Breast epithelium (tissue), 4 donors: ENCODE results near the gene GNAQ. TPM values are rescaled to one million over a fixed set of nuclear protein-coding genes. Genes with fewer than 3 reads are reported as not detected.

Experiments
- DNase-seq, 2 donors: peaks; one replicate each; pipeline ENCODE4 v3.0.0-alpha.2; 2019; ENCODE audit warnings: low spot score in 2 of 2
- H3K27ac ChIP-seq, 2 donors: fragments of 200-600 bp; sonication (generic) in 1 of 2; one replicate each; pipeline ENCODE4 v1.5.1; 2016 to 2019; ENCODE audit warnings: mild to moderate bottlenecking in 1 of 2
- H3K27me3 ChIP-seq, 2 donors: fragments of 200-600 bp; sonication (generic) in 1 of 2; one replicate each; pipeline versions ENCODE4 v1.5.1 to v1.6.0; 2017 to 2019; ENCODE audit warnings: control low read depth in 1 of 2, mild to moderate bottlenecking in 1 of 2
- H3K36me3 ChIP-seq: fragments of 200-600 bp; one replicate; pipeline ENCODE4 v1.5.1; 2019
- H3K4me1 ChIP-seq, 2 donors: fragments of 200-600 bp; sonication (generic); one replicate each; pipeline ENCODE4 v1.5.1; 2016 to 2019; ENCODE audit warnings: control low read depth in 1 of 2
- H3K4me3 ChIP-seq, 3 donors: fragments of 200-600 bp; sonication (generic); 1 replicate in 2 of 3; 2 replicates in 1 of 3; pipeline ENCODE4 v1.5.1; 2016 to 2019; ENCODE audit warnings: mild to moderate bottlenecking in 3 of 3, moderate library complexity in 2 of 3
- H3K9me3 ChIP-seq, 2 donors: fragments of 200-600 bp; sonication (generic) in 1 of 2; one replicate each; pipeline ENCODE4 v1.5.1; 2016 to 2019; ENCODE audit warnings: control low read depth in 1 of 2
- CTCF ChIP-seq, 3 donors: fragments of 450-650 bp; IDR thresholded peaks; one replicate each; pipeline ENCODE4 v1.5.1; 2016 to 2017; ENCODE audit warnings: antibody characterized with exemption in 3 of 3, mild to moderate bottlenecking in 3 of 3, moderate library complexity in 3 of 3
- POLR2A ChIP-seq: fragments of 450-650 bp; IDR thresholded peaks from one replicate; pipeline ENCODE4 v1.6.1; 2016; ENCODE audit warnings: antibody characterized with exemption, mild to moderate bottlenecking, moderate library complexity
- POLR2AphosphoS5 ChIP-seq, 3 donors: sonication (generic); formaldehyde crosslinking; IDR thresholded peaks; one replicate each; pipeline ENCODE4 v1.6.1; 2017; ENCODE audit warnings: antibody characterized with exemption in 3 of 3
- intact Hi-C: fragments of 100-400 bp; cut with DNase I; formaldehyde crosslinking; loops from one replicate; pipeline ENCODE4 v1.15.1; 2023; ENCODE audit warnings: low total_unique reads
- total RNA-seq, 3 donors: library from RNA; depleted of rRNA; stranded (reverse); fragments of >200 nt; gene quantifications; one replicate each; pipeline ENCODE4 v1.1.0, GENCODE V29; 2016

The GNAQ gene
- total RNA-seq, 3 donors from 2014 or later = 39.0 to 49.3 (median 47.2) TPM

GRCh38 chr9:77857513-77858259, 173.9 kb downstream of the GNAQ start:
- intact Hi-C loops = no loop called here
- no peak overlapping the region for H3K27ac ChIP-seq

GRCh38 chr9:77856615-77857014, 175.0 kb downstream of the GNAQ start:
- TF ChIP-seq POLR2AphosphoS5 (IDR thresholded peaks at IDR 0.05) (no peak), POLR2A (no peak), CTCF (IDR thresholded peaks at IDR 0.05) (no peak)
- Histone ChIP-seq H3K27ac (no peak overlapping the region), H3K4me3 (no peak overlapping the region), H3K36me3 (no peaks in the 10 kb centered on the region), H3K9me3 (no peaks in the 10 kb centered on the region), H3K4me1 (no peaks in the 10 kb centered on the region), H3K27me3 (no peaks in the 10 kb centered on the region)
- intact Hi-C loops = no loop called here
- no peak for DNase-seq

More at GRCh38 chr9:77857513-77858259, 173.9 kb downstream of the GNAQ start:
- H3K9me3 ChIP-seq = no peaks in the 10 kb centered on the region
- H3K4me3 ChIP-seq = no peak overlapping the region
- no peaks in the 10 kb centered on the region for H3K27me3 ChIP-seq
- H3K4me1 ChIP-seq = no peaks in the 10 kb centered on the region
- H3K36me3 ChIP-seq = no peaks in the 10 kb centered on the region
- TF ChIP-seq POLR2A (no peak), CTCF (IDR thresholded peaks at IDR 0.05) (no peak)
- no peak for DNase-seq

- Histone ChIP-seq H3K36me3 (no peaks in the 10 kb centered on the region), H3K27ac (no peak overlapping the region), H3K4me3 (no peak overlapping the region), H3K27me3 (no peaks in the 10 kb centered on the region), H3K4me1 (no peaks in the 10 kb centered on the region), H3K9me3 (no peaks in the 10 kb centered on the region)
- intact Hi-C loops = no loop called here
- no peak for TF ChIP-seq POLR2A
- TF ChIP-seq CTCF (IDR thresholded peaks at IDR 0.05) = no peak
- no peak for TF ChIP-seq POLR2AphosphoS5 (IDR thresholded peaks at IDR 0.05)
- DNase-seq = no peak
Observed at GRCh38 chr9:77854916-77855311, 176.7 kb downstream of the GNAQ start.

- Histone ChIP-seq H3K36me3 (no peaks in the 10 kb centered on the region), H3K4me3 (no peak overlapping the region), H3K27ac (no peak overlapping the region), H3K9me3 (no peaks in the 10 kb centered on the region), H3K4me1 (no peaks in the 10 kb centered on the region), H3K27me3 (no peaks in the 10 kb centered on the region)
- TF ChIP-seq POLR2A = no peak
- no peak for TF ChIP-seq POLR2AphosphoS5 (IDR thresholded peaks at IDR 0.05)
- TF ChIP-seq CTCF (IDR thresholded peaks at IDR 0.05) = no peak
- intact Hi-C loops = no loop called here
- DNase-seq = no peak
Observed at GRCh38 chr9:77854258-77854915, 177.2 kb downstream of the GNAQ start.

GRCh38 chr9:77853716-77854115, 177.9 kb downstream of the GNAQ start:
- intact Hi-C loops = no loop called here
- H3K4me1 ChIP-seq = no peaks in the 10 kb centered on the region
- no peaks in the 10 kb centered on the region for H3K36me3 ChIP-seq
- no peak for DNase-seq
- H3K27me3 ChIP-seq = no peaks in the 10 kb centered on the region
- TF ChIP-seq POLR2A (no peak), POLR2AphosphoS5 (IDR thresholded peaks at IDR 0.05) (no peak), CTCF (IDR thresholded peaks at IDR 0.05) (no peak)
- no peak overlapping the region for H3K27ac ChIP-seq
- H3K9me3 ChIP-seq = no peaks in the 10 kb centered on the region
- no peak overlapping the region for H3K4me3 ChIP-seq
